ENCODE measurements around the gene C9orf78.

The C9orf78 gene

DNA sequence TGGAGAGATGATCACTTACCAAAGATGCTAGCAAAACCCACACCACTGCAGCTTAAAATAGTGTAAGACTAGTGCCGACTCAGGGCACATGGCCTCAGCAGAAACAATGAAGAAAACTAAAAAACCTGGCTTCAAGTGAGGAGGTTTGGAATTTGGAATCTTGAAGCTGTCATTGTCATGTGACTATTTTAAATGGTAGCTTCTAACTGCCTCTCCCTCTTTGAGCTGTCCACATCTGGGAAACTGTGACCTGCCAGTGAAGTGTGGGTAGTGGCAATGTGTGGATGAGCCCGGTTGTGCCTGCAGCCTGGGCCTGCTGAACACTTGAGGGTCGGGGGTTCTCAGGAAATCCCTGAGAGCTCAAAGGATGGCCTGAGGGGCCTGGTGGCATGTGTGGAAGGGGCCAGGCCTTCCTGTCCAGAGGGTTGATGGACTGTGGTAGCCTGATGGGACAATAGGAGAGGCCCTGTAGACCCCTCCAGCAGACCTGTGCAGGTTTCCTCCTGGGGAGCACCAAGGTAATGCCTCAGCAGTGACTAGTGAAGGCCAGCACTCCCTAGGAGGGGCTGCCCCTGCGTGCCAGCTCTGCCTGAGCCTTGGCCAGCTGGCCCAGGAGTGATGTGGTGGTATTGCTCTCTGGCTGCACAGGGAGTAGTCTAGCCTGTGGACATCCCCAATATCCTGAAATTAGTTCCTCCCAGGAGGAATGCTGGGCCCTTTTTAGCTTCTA is 13.8 kb upstream of the C9orf78 start:
- FAIRE-seq (no peak), DNase-seq (ENCODE audit: extremely low spot score, insufficient read length, low read depth) (no peak)

- DNase-seq (ENCODE audit: extremely low spot score, insufficient read length, low read depth) (no peak), FAIRE-seq (no peak)
These were observed 10.3 kb upstream of the C9orf78 start for GRCh38 chr9:129845373-129845772.

DNA sequence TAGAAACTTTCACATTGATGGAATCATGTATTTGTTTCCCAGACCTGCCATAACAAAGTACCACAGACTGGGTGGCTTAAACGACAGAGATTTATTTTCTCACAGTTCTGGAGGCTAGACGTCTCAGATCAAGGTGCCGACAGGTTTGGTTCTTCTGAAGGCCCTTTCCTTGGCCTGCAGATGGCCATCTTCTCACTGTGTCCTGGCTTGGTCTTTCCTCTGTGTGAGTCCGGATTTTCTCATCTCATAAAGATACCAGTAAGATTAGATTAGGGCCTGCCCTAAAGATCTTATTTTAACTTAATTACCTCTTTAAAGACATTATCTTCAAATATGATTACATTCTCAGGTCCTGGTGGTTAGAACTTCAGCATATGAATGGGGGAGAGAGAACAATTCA is 6.0 kb upstream of the C9orf78 start:
- DNase-seq (ENCODE audit: extremely low spot score, insufficient read length, low read depth) (no peak), FAIRE-seq (no peak)

- no peak for FAIRE-seq
- no peak for DNase-seq (ENCODE audit: extremely low spot score, insufficient read length, low read depth)
These were observed 5.0 kb upstream of the C9orf78 start for GRCh38 chr9:129840034-129840433.

DNA sequence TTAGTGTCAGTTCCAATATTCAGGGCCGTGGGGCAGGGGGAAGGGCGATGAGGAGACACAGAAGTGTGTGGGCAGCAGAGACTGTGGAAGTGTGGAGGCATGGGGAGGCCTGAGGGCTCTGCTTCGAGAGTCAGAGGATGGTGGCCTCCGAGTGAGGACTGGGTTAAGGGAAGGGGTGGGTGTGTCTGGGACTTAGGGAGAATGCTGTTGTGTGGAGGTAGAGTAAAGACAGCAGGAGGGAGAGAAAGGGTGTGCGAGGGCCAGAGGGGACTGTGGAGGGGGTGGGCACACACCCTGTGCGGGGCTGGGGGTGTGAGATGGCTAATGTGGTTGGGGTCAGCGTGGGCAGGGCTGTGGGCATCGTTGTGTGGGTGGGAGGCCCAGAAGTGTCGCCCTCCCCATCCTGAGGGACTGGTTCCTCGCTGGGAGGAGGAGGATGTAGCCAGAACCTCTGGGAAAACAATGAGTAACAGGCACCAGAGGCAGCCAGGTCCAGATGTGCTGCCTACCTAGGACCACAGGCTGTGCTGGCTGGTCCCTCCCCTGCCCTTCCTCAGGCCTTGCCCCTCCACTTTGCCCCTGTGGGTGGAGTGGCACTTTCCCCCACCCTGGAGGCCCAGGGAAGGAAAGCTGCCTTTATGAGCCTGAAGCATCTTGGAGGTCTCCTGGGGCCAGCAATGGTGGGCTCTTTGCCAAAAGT is 4.4 kb upstream of the C9orf78 start:
- FAIRE-seq = no peak
- no peak for DNase-seq (ENCODE audit: extremely low spot score, insufficient read length, low read depth)

GRCh38 chr9:129838707-129839259 is 3.7 kb upstream of the C9orf78 start:
- FAIRE-seq (no peak), DNase-seq (ENCODE audit: extremely low spot score, insufficient read length, low read depth) (no peak)

- FAIRE-seq (no peak), DNase-seq (ENCODE audit: extremely low spot score, insufficient read length, low read depth) (no peak)
These were observed 1.4 kb upstream of the C9orf78 start for GRCh38 chr9:129836311-129837007.

DNA sequence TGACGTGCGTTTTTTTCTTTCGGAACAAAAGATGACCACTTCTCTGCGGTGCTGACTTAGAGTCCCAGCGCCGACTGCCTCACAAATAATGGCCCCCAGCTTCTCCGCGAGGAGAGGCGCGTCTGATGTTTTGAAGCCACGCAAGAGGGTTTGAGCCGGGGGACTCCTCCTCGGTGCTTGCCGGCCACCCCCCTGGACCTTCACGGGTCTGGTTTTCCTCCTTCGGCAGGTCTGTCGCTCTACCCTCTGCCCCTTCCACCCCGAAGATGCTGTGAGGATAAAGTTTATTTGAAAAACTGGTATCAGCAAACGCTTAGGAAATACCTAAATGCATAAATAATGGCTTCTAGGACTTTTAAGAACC is 767 bp upstream of the C9orf78 start:
- FAIRE-seq = no peak
- DNase-seq (ENCODE audit: extremely low spot score, insufficient read length, low read depth) = no peak

DNA sequence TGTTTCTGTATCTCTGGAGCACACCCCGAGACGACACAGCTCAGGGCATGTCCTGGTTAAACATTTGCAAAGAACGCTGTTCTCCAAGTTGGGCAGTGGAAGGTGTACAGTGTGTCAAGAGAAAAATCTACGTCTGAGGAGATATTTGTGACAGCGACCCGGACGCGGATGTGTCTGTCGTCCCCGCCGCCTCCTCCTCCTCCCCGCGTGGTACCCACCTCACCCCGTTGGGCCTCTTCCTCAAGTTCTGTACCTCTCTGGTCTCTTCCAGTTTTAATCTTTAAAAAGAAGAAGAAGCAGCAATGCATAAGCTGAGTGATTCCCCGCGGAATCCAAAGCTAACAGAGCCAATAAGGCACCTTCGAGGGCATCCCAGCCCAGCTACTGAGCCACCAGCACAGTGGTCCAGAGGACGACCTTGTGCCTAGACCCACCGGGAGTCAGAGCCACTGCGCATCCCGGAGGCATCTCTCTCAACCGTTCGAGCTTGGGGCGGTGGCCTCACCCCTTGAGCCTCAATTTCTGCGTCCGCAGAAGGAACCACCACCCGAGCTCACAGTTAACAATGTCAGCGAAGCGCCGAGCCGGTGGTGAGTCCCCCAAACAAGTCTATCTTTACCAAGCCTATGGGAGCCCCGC is 467 bp downstream of the C9orf78 start:
- FAIRE-seq (peak; percentile 48), DNase-seq (ENCODE audit: extremely low spot score, insufficient read length, low read depth) (no peak)

DNA sequence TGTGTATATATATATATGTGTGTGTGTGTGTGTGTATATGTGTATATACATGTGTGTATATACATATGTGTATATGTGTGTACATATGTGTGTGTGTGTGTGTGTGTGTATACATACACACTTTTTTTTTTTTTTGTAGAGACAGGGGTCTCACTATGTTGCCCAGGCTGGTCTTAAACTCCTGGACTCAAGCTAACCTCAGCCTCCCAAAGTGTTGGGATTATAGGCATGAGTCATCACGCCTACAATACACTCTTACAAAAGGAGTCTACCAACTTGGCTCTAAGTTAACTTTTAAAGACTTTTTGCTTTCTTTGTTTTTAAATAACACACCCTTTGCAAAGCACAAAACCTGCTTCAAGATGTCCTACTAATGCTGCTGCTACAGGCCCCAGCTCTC is 2.1 kb downstream of the C9orf78 start:
- DNase-seq (ENCODE audit: extremely low spot score, insufficient read length, low read depth) = no peak
- no peak for FAIRE-seq

- FAIRE-seq (no peak), DNase-seq (ENCODE audit: extremely low spot score, insufficient read length, low read depth) (no peak)
These were observed 6.1 kb downstream of the C9orf78 start for GRCh38 chr9:129828969-129829368.

GRCh38 chr9:129828051-129828450 is 7.0 kb downstream of the C9orf78 start:
- FAIRE-seq (no peak), DNase-seq (ENCODE audit: extremely low spot score, insufficient read length, low read depth) (no peak)

DNA sequence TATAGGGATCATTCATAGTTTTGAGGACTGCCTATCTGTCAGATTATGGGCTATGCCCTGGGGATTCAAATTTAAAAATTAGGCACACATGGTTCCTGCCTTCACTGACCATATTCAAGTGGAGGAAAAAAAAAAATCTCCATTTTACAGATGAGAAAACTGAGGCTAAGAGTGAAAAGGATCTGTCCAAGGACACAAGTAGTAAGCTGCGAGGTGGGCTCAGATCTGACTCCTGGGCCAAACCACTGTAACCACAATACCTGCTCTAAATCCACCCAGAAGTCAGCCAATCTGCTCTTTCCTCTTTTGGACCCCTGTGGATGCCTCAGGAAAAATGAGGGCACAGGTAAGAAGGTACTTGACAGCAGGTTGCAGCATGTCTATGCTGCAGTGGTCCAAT is 8.3 kb downstream of the C9orf78 start:
- DNase-seq (ENCODE audit: extremely low spot score, insufficient read length, low read depth) (no peak), FAIRE-seq (no peak)

- DNase-seq (ENCODE audit: extremely low spot score, insufficient read length, low read depth) (no peak), FAIRE-seq (no peak)
These were observed 8.7 kb downstream of the C9orf78 start for GRCh38 chr9:129826344-129826743.

DNA sequence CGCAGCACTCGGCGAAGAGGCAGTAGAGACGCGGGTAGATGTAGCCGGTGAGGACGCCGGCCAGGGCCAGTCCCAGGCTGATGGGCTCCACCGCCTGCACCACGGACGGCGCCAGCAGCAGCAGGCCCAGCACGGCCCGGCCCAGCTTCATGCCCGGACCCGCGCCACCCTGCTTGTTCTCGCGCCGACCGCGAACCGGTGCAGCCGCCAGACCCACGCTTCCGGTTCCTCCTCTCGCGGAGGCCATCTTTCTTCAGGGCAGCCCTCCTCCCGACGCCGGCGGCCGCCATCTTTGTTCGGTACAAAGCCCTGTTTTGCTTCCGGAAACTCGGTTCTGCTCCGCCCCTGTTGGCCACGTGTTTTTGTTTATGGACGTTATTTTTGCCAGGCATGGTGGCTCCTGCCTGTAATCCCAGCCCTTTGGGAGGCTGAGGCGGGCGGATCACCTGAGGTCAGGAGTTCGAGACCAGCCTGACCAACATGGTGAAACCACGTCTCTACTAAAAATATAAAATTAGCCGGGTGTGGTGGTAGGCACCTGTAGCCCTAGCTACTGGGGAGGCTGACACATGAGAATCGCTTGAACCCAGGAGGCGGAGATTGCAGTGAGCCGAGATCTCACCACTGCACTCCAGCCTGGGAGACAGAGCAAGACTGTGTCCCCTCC is 11.0 kb downstream of the C9orf78 start, which contains the start of gene TOR1A:
TSS of gene TOR1A (minus strand) at position 202 of the 667 bp plus-strand sequence. CDS start at position 151, 51 bp downstream.
- FAIRE-seq = peak; percentile 83

GRCh38 chr9:129823542-129823934 is 11.5 kb downstream of the C9orf78 start:
- DNase-seq (ENCODE audit: extremely low spot score, insufficient read length, low read depth) = no peak
- no peak for FAIRE-seq

More for the DNA sequence above, 11.0 kb downstream of the C9orf78 start, which contains the start of gene TOR1A:
- peak; percentile 89 for DNase-seq (ENCODE audit: extremely low spot score, insufficient read length, low read depth)

DNA sequence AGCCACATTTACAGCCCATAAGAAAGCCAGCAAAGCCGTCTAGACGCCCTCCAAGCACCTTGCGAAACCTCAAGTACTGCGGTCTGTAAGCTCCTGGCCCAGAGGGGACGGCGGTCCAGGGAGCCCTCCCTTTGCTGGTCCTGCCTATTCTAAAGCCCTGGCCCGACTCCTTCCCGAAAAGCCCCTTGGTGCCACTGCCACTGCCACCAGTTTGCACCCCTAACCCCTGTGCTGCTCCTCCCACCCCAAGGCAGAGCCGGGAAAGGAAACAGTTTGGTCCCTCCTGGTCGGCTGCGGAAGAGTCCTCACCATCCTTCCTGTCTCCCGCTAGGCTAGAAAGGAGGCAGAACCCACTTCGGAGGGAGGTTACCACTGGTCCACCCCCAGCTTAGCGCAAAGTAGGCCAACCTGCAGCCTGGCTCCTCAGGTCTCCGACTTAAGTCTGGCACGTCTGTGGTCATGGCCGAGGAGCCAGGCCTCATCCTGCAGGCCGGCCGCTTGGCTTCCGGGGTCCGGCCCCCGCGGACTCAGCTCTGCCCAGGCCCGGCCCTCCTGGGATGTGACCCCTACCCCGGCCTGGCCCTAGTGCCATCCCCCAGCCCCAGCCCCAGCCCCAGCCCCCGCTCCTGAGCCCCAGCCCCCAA is 12.1 kb downstream of the C9orf78 start:
- no peak for DNase-seq (ENCODE audit: extremely low spot score, insufficient read length, low read depth)
- no peak for FAIRE-seq

DNA sequence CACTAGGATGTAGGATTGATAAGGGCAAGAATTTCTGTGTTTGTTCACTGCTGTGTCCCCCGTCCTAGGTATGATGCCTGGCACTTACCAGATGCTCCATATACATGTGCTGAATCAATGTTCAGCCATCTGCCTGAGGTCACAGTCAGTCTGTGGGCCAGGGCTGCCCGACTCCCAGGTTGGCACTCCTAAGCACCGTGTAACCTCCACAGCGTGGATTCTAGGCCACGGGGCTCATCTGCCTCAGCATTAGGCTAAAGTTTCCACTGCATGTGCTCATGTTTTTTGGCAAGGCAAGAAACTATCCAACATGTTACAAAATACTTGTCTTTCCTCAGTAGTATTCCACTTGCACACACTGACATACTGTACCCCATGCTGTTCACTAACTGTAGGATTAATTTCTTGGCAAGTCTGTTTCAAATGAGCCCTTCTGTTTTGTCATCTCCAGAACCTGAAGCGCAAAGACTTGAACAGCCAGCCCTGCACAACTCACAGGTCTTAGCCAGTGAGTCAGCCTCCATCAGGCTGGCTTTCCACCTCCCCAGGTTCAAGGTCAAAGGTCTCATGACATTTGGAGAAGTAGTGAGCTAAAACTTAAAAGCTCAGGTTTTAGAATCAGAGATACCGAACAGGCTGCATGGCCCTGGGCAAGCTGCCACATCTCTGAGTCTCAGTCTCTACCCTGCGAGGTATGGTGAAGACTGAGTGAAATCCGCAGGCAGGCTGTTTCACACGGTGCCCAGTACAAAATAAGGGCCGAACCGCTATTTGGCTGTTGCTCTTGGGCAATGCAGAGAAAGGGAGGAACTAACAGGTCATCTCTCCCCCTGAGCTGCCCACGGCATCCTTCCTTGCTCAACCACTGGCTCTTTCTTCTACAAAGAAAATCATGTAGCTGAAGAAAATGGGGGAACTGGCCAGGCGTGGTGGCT is 18.3 kb downstream of the C9orf78 start:
- no peak for DNase-seq (ENCODE audit: extremely low spot score, insufficient read length, low read depth)
- FAIRE-seq = no peak

All from GM18507 (cell line).